Uterus (tissue), 2 donors: ENCODE data around the gene KIAA1328.

Source experiments
- CTCF ChIP-seq, 4 experiments: fragments of 200-600 bp in 2 of 4; fragments of 450-650 bp in 2 of 4; sonication (generic) in 2 of 4; IDR thresholded peaks; one replicate each; pipeline ENCODE4 v1.5.1; 2016 to 2019; ENCODE audit warnings: antibody characterized with exemption in 4 of 4, mild to moderate bottlenecking in 2 of 4, moderate library complexity in 1 of 4
- POLR2A ChIP-seq, 2 donors: fragments of 450-650 bp; IDR thresholded peaks; one replicate each; pipeline ENCODE4 v1.6.1; 2016; ENCODE audit warnings: antibody characterized with exemption in 2 of 2, mild to moderate bottlenecking in 1 of 2, moderate library complexity in 1 of 2

- no peak for TF ChIP-seq CTCF (IDR thresholded peaks at IDR 0.05)
- TF ChIP-seq POLR2A (IDR thresholded peaks at IDR 0.05), result no peak
These were observed 42.2 kb upstream of the KIAA1328 start for GRCh38 chr18:36786686-36787085.
